Bronchial epithelial cell (primary cell): ENCODE data around the gene NCKAP5L. TPM values are rescaled to one million over a fixed set of nuclear protein-coding genes. Genes with fewer than 3 reads are reported as not detected.
"Not testable (repeated sequence)": the region's sequence is repeated elsewhere in the genome, so short reads cannot be mapped to it uniquely, and the experiment has no call there.

ENCODE experiments used
- DNase-seq: peaks from one replicate; pipeline ENCODE4 v3.0.0-alpha.2; 2010; ENCODE audit warnings: low read depth
- FAIRE-seq: peaks from 2 replicates; lab custom pipeline; 2011; peaks lifted over from hg19 to GRCh38; lab: Jason Lieb, UNC
- H3K27me3 ChIP-seq: 2 replicates; pipeline ENCODE4 v1.5.1; 2011; ENCODE audit warnings: low read length; ENCODE audit not compliant: control insufficient read depth, insufficient read depth
- H3K36me3 ChIP-seq: 2 replicates; pipeline ENCODE4 v1.5.1; 2011; ENCODE audit warnings: low read length; ENCODE audit not compliant: control insufficient read depth, insufficient read depth
- H3K4me3 ChIP-seq: 2 replicates; pipeline ENCODE4 v1.5.1; 2011; ENCODE audit warnings: mild to moderate bottlenecking, low read depth, low read length, control low read depth
- total RNA-seq: library from RNA; depleted of rRNA; stranded (reverse); fragments of >200 nt; gene quantifications from 2 replicates; pipeline ENCODE4 v1.2.1, GENCODE V29; 2014
- TF ChIP-seq, protein P1 (sequence below): IDR thresholded peaks from 2 replicates; pipeline ENCODE4 v1.5.1; 2011; ENCODE audit warnings: mild to moderate bottlenecking, moderate library complexity, low read length, control low read depth, inconsistent platforms; ENCODE audit not compliant: insufficient read depth, severe bottlenecking

Gene NCKAP5L
- total RNA-seq, 1 donor from 2014 or later: 3.7 TPM

DNA sequence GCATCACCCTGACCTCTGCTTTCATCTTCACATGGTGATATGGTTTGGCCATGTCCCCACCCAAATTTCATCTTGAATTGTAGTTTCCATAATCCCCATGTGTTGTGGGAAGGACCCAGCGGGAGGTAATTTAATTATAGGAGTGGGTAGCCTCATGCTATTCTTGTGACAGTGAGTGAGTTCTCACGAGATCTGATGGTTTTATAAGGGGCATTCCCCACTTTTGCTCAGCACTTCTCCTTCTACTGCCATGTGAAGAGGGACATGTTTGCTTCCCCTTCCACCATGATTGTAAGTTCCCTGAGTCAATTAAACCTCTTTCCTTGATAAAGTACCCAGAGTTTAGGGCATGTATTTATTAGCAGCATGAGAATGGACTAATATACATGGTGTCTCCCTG lies 48.6 kb downstream of the NCKAP5L start:
- DNase-seq (no peak), FAIRE-seq (no peak)
- no peak overlapping the region for H3K4me3 ChIP-seq
- no peaks in the 10 kb centered on the region for H3K27me3 ChIP-seq
- TF ChIP-seq, protein P1, sequence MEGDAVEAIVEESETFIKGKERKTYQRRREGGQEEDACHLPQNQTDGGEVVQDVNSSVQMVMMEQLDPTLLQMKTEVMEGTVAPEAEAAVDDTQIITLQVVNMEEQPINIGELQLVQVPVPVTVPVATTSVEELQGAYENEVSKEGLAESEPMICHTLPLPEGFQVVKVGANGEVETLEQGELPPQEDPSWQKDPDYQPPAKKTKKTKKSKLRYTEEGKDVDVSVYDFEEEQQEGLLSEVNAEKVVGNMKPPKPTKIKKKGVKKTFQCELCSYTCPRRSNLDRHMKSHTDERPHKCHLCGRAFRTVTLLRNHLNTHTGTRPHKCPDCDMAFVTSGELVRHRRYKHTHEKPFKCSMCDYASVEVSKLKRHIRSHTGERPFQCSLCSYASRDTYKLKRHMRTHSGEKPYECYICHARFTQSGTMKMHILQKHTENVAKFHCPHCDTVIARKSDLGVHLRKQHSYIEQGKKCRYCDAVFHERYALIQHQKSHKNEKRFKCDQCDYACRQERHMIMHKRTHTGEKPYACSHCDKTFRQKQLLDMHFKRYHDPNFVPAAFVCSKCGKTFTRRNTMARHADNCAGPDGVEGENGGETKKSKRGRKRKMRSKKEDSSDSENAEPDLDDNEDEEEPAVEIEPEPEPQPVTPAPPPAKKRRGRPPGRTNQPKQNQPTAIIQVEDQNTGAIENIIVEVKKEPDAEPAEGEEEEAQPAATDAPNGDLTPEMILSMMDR: no peak
- H3K36me3 ChIP-seq: no peaks in the 10 kb centered on the region

DNA sequence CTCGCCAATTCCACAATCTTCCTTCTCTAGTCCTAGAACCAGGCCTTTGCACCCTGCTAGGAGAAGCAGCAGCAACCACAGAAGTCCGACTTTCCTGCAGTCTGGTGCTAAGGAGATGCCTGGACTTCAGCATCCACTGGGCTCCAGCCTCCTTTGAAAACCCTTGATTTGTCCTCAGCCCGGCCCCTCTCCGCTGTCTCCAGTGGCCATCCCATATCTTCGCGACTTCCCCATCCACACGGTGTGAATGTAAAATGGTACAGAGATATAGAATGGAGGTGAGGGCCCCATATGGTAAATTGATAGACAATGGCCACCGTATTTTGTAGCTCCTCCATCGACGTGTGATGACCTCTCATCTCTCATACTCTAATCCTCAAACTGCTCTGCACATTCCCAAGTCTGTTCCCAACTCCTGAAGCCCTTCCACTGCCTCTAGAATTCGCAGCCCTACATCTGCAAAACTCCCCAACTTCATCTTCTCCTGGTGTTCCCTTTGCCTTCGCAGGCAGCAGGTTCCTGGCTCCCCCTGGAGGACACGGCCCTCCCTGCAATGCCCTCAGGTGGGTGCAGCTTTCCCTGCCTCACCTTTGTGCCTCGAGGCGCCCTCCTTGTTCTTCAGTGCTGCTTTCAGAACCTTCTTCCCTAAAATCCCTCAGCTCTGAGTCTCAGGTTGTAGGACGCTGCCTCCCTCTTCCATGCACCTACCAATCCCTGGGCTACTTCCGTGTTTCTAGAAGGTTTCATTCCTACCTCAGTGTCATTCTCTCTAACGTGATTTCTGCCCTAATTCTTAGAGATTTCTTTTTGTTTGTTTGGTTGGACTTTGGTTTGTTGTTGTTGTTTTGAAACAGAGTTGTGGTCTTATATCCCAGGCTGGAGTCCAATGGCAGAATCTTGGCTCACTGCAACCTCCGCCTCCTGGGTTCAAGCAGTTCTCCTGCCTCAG lies 50.1 kb downstream of the NCKAP5L start:
- H3K27me3 ChIP-seq: no peaks in the 10 kb centered on the region
- no peaks in the 10 kb centered on the region for H3K36me3 ChIP-seq
- H3K4me3 ChIP-seq: no peak overlapping the region
- no peak for FAIRE-seq
- TF ChIP-seq, protein P1: peak; percentile 92
- peak; percentile 39 for DNase-seq

DNA sequence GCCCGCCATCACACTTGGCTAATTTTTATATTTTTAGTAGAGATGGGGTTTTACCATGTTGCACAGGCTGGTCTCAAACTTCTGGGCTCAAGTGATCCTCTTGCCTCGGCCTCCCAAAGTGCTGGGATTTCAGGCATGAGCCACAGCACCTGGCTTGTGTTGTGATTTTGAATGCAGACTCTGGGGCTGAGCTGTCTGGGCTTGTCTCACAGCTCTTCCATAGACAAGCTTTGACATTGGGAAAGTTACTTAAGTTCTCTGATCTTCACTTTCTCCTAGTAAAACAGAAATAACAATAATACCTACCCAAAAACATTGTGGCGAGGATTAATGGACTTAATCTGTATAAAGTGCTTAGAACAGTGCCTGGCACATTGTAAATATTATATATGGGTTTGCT lies 50.9 kb downstream of the NCKAP5L start:
- DNase-seq (peak; percentile 55), FAIRE-seq (no peak)
- TF ChIP-seq, protein P1: no peak

DNA sequence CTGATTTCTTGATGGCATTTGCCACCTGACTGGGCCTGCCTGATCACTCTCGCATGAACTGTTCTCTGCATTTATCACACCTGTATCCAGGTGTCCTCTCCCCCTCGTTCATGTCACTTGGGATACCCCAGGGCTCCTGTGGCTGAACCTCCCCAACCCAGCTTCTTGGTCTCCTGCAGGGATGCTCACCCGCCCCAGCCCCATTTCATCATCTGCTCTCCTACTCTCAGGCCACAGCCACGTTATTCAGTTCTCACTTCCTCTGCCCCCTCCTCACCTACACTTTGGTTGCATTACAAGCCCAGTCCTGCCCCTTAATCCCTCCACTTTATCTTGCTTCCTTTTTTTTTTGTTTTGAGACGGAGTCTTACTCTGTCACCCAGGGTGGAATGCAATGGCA lies 51.4 kb downstream of the NCKAP5L start:
- Histone ChIP-seq H3K27me3 (no peaks in the 10 kb centered on the region), H3K36me3 (no peaks in the 10 kb centered on the region), H3K4me3 (no peak overlapping the region)
- FAIRE-seq: no peak
- peak; percentile 15 for DNase-seq
- TF ChIP-seq, protein P1: no peak

More for the DNA sequence above, 50.9 kb downstream of the NCKAP5L start:
- no peak overlapping the region for H3K4me3 ChIP-seq
- H3K27me3 ChIP-seq: no peaks in the 10 kb centered on the region
- H3K36me3 ChIP-seq: no peaks in the 10 kb centered on the region

DNA sequence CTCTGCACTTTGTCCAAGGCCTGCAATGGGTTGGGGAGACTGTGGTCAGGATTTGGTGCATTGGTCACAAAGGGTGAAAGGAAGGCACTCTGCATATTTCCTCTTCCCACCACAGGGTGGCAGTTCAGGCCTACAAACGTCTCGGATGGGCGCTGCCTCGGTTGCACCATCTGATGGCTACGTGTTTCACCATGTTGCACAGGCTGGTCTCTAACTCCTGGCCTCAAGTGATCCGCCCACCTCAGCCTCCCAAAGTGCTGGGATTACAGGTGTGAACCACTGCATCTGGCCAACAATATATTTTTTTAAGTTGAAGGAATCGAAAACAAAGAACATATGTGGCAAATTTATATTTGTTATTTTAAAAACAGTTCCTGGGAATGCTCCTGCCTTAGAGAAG lies 51.8 kb downstream of the NCKAP5L start:
- peak; percentile 71 for DNase-seq
- H3K36me3 ChIP-seq: no peaks in the 10 kb centered on the region
- no peak overlapping the region for H3K4me3 ChIP-seq
- H3K27me3 ChIP-seq: no peaks in the 10 kb centered on the region
- peak; percentile 7 for FAIRE-seq
- TF ChIP-seq, protein P1: peak; percentile 87

DNA sequence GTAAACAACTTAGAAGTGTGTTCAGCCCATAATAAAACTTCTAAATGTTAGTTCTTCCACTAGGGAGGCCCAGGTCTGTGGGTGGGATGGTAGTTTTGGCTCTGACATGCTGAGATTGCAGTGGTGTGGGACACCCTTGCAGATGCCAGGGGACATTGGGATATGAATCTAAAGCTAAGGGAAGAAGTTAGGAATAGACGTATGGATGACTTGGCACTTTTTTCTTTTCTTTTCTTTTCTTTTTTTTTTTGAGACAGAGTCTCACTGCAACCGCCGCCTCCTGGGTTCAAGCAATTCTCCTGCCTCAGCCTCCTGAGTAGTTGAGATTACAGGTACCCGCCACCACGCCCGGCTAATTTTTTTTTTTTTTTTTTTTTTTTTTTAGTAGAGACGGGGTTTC lies 55.1 kb downstream of the NCKAP5L start:
- DNase-seq, H3K27me3 ChIP-seq, H3K36me3 ChIP-seq, FAIRE-seq, H3K4me3 ChIP-seq: not testable (repeated sequence)
